Right lung (tissue), 10 donors: ENCODE measurements around the gene KIF23. TPM values are rescaled to one million over a fixed set of nuclear protein-coding genes. Genes with fewer than 3 reads are reported as not detected.
"Not testable (repeated sequence)": the region's sequence is repeated elsewhere in the genome, so short reads cannot be mapped to it uniquely, and the experiment has no call there.

Experiments used
- DNase-seq, 2 donors: peaks; one replicate each; pipeline ENCODE4 v3.0.0-alpha.2; 2013
- long read RNA-seq, 8 donors: transcript quantifications; one replicate each; lab custom pipeline, GENCODE V29; 2026
- polyA plus RNA-seq, 5 donors: library from polyadenylated mRNA; unstranded; fragments of 120-200 nt; gene quantifications; one replicate each; pipeline versions ENCODE4 v1.2.1 to v1.2.3, GENCODE V29; 2013; ENCODE audit warnings: inconsistent platforms in 1 of 5, low replicate concordance in 1 of 5; ENCODE audit not compliant: insufficient read length in 5 of 5, insufficient read depth in 1 of 5

KIF23 gene
- 10 to 100 TPM; 20.6 to 70.2 (median 43.0) TPM for polyA plus RNA-seq
- long read RNA-seq, donor 1, partial matches to known transcripts: 5 of 7 reads
- long read RNA-seq, donor 1, other reads (novel, unspliced or antisense): 0 of 7 reads
- long read RNA-seq, donor 2, partial matches to known transcripts: 0 of 2 reads
- long read RNA-seq, donor 2, other reads (novel, unspliced or antisense): 0 of 2 reads
- long read RNA-seq, donor 3, partial matches to known transcripts: 5 of 9 reads
- long read RNA-seq, donor 3, other reads (novel, unspliced or antisense): 0 of 9 reads
- long read RNA-seq, donor 4, partial matches to known transcripts: 5 of 6 reads
- long read RNA-seq, donor 4, other reads (novel, unspliced or antisense): 0 of 6 reads
- long read RNA-seq, donor 5, transcript KIF23-211 (4 exons, 565 nt): major isoform, 8 of 29 reads
- long read RNA-seq, donor 5, partial matches to known transcripts: 16 of 29 reads
- long read RNA-seq, donor 5, other reads (novel, unspliced or antisense): 0 of 29 reads
- long read RNA-seq, donor 6, partial matches to known transcripts: 6 of 9 reads
- long read RNA-seq, donor 6, other reads (novel, unspliced or antisense): 0 of 9 reads
- long read RNA-seq, donor 7, partial matches to known transcripts: 0 of 1 reads
- long read RNA-seq, donor 7, other reads (novel, unspliced or antisense): 0 of 1 reads
- long read RNA-seq, donor 8, partial matches to known transcripts: 0 of 2 reads
- long read RNA-seq, donor 8, other reads (novel, unspliced or antisense): 0 of 2 reads

- DNase-seq: peak; percentile 91 to 92
Measured at GRCh38 chr15:69413822-69414700, at the start of gene KIF23. Gene KIF23, plus strand, starts transcription at chr15:69414349. Its CDS starts 117 bp downstream, at chr15:69414466.

- no peak for DNase-seq
Measured at GRCh38 chr15:69367236-69367635, 46.9 kb upstream of the KIF23 start.

GRCh38 chr15:69369631-69370030 lies 44.5 kb upstream of the KIF23 start:
- no peak for DNase-seq

GRCh38 chr15:69373406-69373805 lies 40.7 kb upstream of the KIF23 start:
- no peak for DNase-seq

GRCh38 chr15:69375151-69375790 lies 38.9 kb upstream of the KIF23 start:
- no peak for DNase-seq

- no peak for DNase-seq
Measured at GRCh38 chr15:69377216-69377970, 36.8 kb upstream of the KIF23 start.

GRCh38 chr15:69380100-69380725 lies 33.9 kb upstream of the KIF23 start:
- DNase-seq: no peak

GRCh38 chr15:69380726-69381105 lies 33.4 kb upstream of the KIF23 start:
- DNase-seq: no peak

GRCh38 chr15:69382176-69382575 lies 32.0 kb upstream of the KIF23 start:
- not testable (repeated sequence) for DNase-seq

- not testable (repeated sequence) for DNase-seq
Measured at GRCh38 chr15:69384066-69384465, 30.1 kb upstream of the KIF23 start.

- no peak for DNase-seq
Measured at GRCh38 chr15:69384626-69385598, 29.2 kb upstream of the KIF23 start.

- DNase-seq: no peak
Measured at GRCh38 chr15:69385831-69386230, 28.3 kb upstream of the KIF23 start.

GRCh38 chr15:69386284-69386683 lies 27.9 kb upstream of the KIF23 start:
- no peak for DNase-seq

GRCh38 chr15:69388260-69388705 lies 25.9 kb upstream of the KIF23 start:
- no peak for DNase-seq

GRCh38 chr15:69389426-69389825 lies 24.7 kb upstream of the KIF23 start:
- no peak for DNase-seq

GRCh38 chr15:69390575-69390974 lies 23.6 kb upstream of the KIF23 start:
- DNase-seq: no peak

GRCh38 chr15:69391046-69391757 lies 22.9 kb upstream of the KIF23 start:
- DNase-seq: no peak

- DNase-seq: no peak
Measured at GRCh38 chr15:69392352-69392751, 21.8 kb upstream of the KIF23 start.
